B cell (primary cell): ENCODE measurements around the gene PON3. TPM values are rescaled to one million over a fixed set of nuclear protein-coding genes. Genes with fewer than 3 reads are reported as not detected.
A peak's percentile ranks its signal among the peaks of the same experiment; 100 is the strongest.

Source experiments
- ATAC-seq: fragments of 200-7000 bp; cut with Tn5 transposase; one replicate; pipeline ENCODE4 v1.10.0; 2021; ENCODE audit warnings: low read depth, mild to moderate bottlenecking, moderate number of reproducible peaks, moderate library complexity
- CTCF ChIA-PET: fragments of 350-600 bp; sonication (Branson Sonifier 250); formaldehyde crosslinking; loops from one replicate; lab custom pipeline; 2021; ENCODE audit warnings: antibody characterized with exemption, inconsistent platforms; lab: Charles Lee
- POLR2A ChIA-PET: fragments of 350-600 bp; sonication (Branson Sonifier 250); formaldehyde crosslinking; loops from one replicate; lab custom pipeline; 2021; ENCODE audit warnings: antibody characterized with exemption; lab: Charles Lee
- DNase-seq: peaks from one replicate; pipeline ENCODE4 v3.0.0; 2013
- H2AFZ ChIP-seq: 2 replicates; pipeline ENCODE4 v1.6.1; 2012; ENCODE audit warnings: mild to moderate bottlenecking, low read depth, low read length; ENCODE audit not compliant: insufficient read depth, poor library complexity, severe bottlenecking
- H3K27ac ChIP-seq, 2 donors: 1 replicate in 1 of 2; 2 replicates in 1 of 2; pipeline ENCODE4 v1.5.1; 2012 to 2013; ENCODE audit warnings: low read length in 2 of 2, mild to moderate bottlenecking in 2 of 2, moderate library complexity in 1 of 2
- H3K27me3 ChIP-seq, 4 experiments: fragments of 200-600 bp in 1 of 4; sonication (generic) in 1 of 4; replicated peaks in 1 of 4; 1 replicate in 2 of 4; 2 replicates in 2 of 4; pipeline versions ENCODE4 v1.6.1 to v1.7.0; 2013 to 2016; ENCODE audit warnings: low read length in 3 of 4, mild to moderate bottlenecking in 2 of 4, mixed read lengths in 1 of 4, moderate library complexity in 1 of 4; ENCODE audit not compliant: insufficient read depth in 4 of 4, control insufficient read depth in 3 of 4; ENCODE audit errors: control extremely low read depth in 1 of 4
- H3K36me3 ChIP-seq, 2 experiments: replicated peaks in 1 of 2; 1 replicate in 1 of 2; 2 replicates in 1 of 2; pipeline versions ENCODE4 v1.6.1 to v1.7.1; 2013; ENCODE audit warnings: low read length in 1 of 2; ENCODE audit not compliant: insufficient read depth in 2 of 2, control insufficient read depth in 1 of 2; ENCODE audit errors: control extremely low read depth in 1 of 2, extremely low read depth in 1 of 2
- H3K4me1 ChIP-seq, 2 donors: fragments of 200-600 bp in 1 of 2; sonication (generic) in 1 of 2; 1 replicate in 1 of 2; 2 replicates in 1 of 2; pipeline versions ENCODE4 v1.5.1 to v1.6.1; 2013 to 2017; ENCODE audit warnings: low read length in 2 of 2; ENCODE audit not compliant: control insufficient read depth in 2 of 2, insufficient read depth in 2 of 2
- H3K4me2 ChIP-seq: replicated peaks from 2 replicates; pipeline ENCODE3; 2012; ENCODE audit warnings: mild to moderate bottlenecking, low read depth, low read length; ENCODE audit not compliant: poor library complexity, severe bottlenecking
- H3K4me3 ChIP-seq, 5 experiments: fragments of 200-600 bp in 1 of 5; sonication (generic) in 1 of 5; 1 replicate in 3 of 5; 2 replicates in 2 of 5; pipeline versions ENCODE4 v1.5.1 to v1.7.0; 2011 to 2016; ENCODE audit warnings: low read length in 4 of 5, mild to moderate bottlenecking in 4 of 5, low read depth in 2 of 5, control low read depth in 1 of 5, moderate library complexity in 1 of 5; ENCODE audit not compliant: insufficient read depth in 1 of 5; ENCODE audit errors: control extremely low read depth in 1 of 5, extremely low read depth in 1 of 5
- H3K79me2 ChIP-seq: fragments of 200-600 bp; sonication (generic); one replicate; pipeline ENCODE4 v1.6.0; 2016; ENCODE audit warnings: low read length; ENCODE audit not compliant: control insufficient read depth, insufficient read depth
- H3K9ac ChIP-seq: fragments of 200-600 bp; sonication (generic); 2 replicates; pipeline ENCODE4 v1.6.1; 2017; ENCODE audit warnings: mild to moderate bottlenecking, low read length, moderate library complexity
- H3K9me3 ChIP-seq, 3 donors: one replicate each; pipeline versions ENCODE4 v1.6.1 to v1.7.1; 2013; ENCODE audit warnings: low read length in 2 of 3; ENCODE audit not compliant: control insufficient read depth in 2 of 3, insufficient read depth in 1 of 3; ENCODE audit errors: control extremely low read depth in 1 of 3
- H4K20me1 ChIP-seq: 2 replicates; pipeline ENCODE4 v1.6.0; 2012; ENCODE audit warnings: mild to moderate bottlenecking, low read length; ENCODE audit not compliant: insufficient read depth, control insufficient read depth, poor library complexity, severe bottlenecking
- H3K27ac Mint-ChIP-seq: one replicate; pipeline ENCODE4 v1.8.0; 2021; ENCODE audit warnings: mixed read lengths
- H3K27me3 Mint-ChIP-seq: one replicate; pipeline ENCODE4 v1.8.0; 2021; ENCODE audit warnings: mixed read lengths
- H3K4me1 Mint-ChIP-seq: one replicate; pipeline ENCODE4 v1.8.0; 2021; ENCODE audit warnings: mixed read lengths
- H3K4me3 Mint-ChIP-seq: one replicate; pipeline ENCODE4 v1.8.0; 2021; ENCODE audit warnings: mixed read lengths
- H3K9me3 Mint-ChIP-seq: one replicate; pipeline ENCODE4 v1.8.0; 2022; ENCODE audit warnings: mixed read lengths; ENCODE audit not compliant: insufficient read depth
- CTCF ChIP-seq: fragments of 200-600 bp; IDR thresholded peaks from one replicate; pipeline ENCODE4 v1.8.0; 2022; ENCODE audit warnings: antibody characterized with exemption, mild to moderate bottlenecking
- EZH2 ChIP-seq: IDR thresholded peaks from 2 replicates; pipeline ENCODE4 v1.6.1; 2012; ENCODE audit warnings: borderline replicate concordance, low read depth, mild to moderate bottlenecking, moderate library complexity, low read length; ENCODE audit not compliant: insufficient read depth, poor library complexity, severe bottlenecking
- WGBS: methylation state at CpG from one replicate; pipeline ENCODE4 v1.1.5; 2013; ENCODE audit warnings: missing lambda C conversion rate; ENCODE audit not compliant: insufficient coverage; 5-methylcytosine and 5-hydroxymethylcytosine counted together
- intact Hi-C: fragments of 100-400 bp; cut with micrococcal nuclease; formaldehyde crosslinking; loops from one replicate; pipeline ENCODE4 v1.10.0; 2022
- polyA minus RNA-seq: library from RNA; depleted of rRNA, polyadenylated mRNA; stranded (reverse); fragments of >200 nt; gene quantifications from 2 replicates; pipeline ENCODE4 v1.2.3, GENCODE V29; 2012
- polyA plus RNA-seq: library from polyadenylated mRNA; depleted of rRNA; stranded (reverse); fragments of >200 nt; gene quantifications from 2 replicates; pipeline ENCODE4 v1.2.3, GENCODE V29; 2012
- total RNA-seq, 2 donors: library from RNA; stranded (reverse); fragments of 120-200 nt in 1 of 2; gene quantifications; 1 replicate in 1 of 2; 2 replicates in 1 of 2; pipeline versions ENCODE4 v1.2.3 to v1.2.4, GENCODE V29; 2013 to 2022

The PON3 gene
- total RNA-seq (not detected in 2 replicates), polyA plus RNA-seq (not detected in 2 replicates), polyA minus RNA-seq (not detected in 2 replicates)
- 0.16 TPM for total RNA-seq (2013)

- POLR2A ChIA-PET, result no interaction called here
- H3K79me2 ChIP-seq, result no peaks in the 10 kb centered on the region
- peaks cover 6 to 8% of the 10 kb centered on the region in 2 donors for H3K4me1 ChIP-seq
- Mint-ChIP-seq H3K27ac (no peak within 1 kb of the TSS), H3K27me3 (peaks cover 42% of the 10 kb centered on the region), H3K9me3 (no peaks in the 10 kb centered on the region), H3K4me3 (peak within 1 kb of the TSS; percentile 75), H3K4me1 (no peaks in the 10 kb centered on the region)
- CTCF ChIA-PET, result interaction anchor here (1.0 to 2.2 kb wide), 2 partner anchors 80 to 83 kb away, joined by 3 to 17 read pairs; no protein-coding TSS in a partner anchor
- peak within 1 kb of the TSS; percentile 41 for H3K9ac ChIP-seq
- peak within 1 kb of the TSS; percentile 68 for H2AFZ ChIP-seq
- 11% methylated on average over 56 of the region's 68 CpGs for WGBS
- peak within 1 kb of the TSS; percentile 67 for H3K4me2 ChIP-seq
- H3K9me3 ChIP-seq, result no peaks in the 10 kb centered on the region
- H3K27me3 ChIP-seq, result peaks cover 0 to 21% (median 12%) of the 10 kb centered on the region in 4 experiments
- H3K27ac ChIP-seq, result no peak within 1 kb of the TSS
- no peaks in the 10 kb centered on the region for H4K20me1 ChIP-seq
- intact Hi-C loops, result no loop called here
- ATAC-seq (peak; percentile 54), DNase-seq (peak; percentile 44)
- no peaks in the 10 kb centered on the region for H3K36me3 ChIP-seq
- peak within 1 kb of the TSS in 4 of 5 experiments; percentile 21 to 51 (median 46) for H3K4me3 ChIP-seq
- TF ChIP-seq EZH2 (no peak), CTCF (peak; percentile 29)
These were observed at the start of gene PON3 for GRCh38 chr7:95396136-95397032. Gene PON3, minus strand, starts transcription at chr7:95396375. Its CDS starts 25 bp downstream, at chr7:95396350.

GRCh38 chr7:95444796-95445195 lies 48.6 kb upstream of the PON3 start:
- Mint-ChIP-seq H3K4me1 (no peaks in the 10 kb centered on the region), H3K9me3 (no peaks in the 10 kb centered on the region), H3K27me3 (peaks cover 11% of the 10 kb centered on the region), H3K27ac (no peak overlapping the region), H3K4me3 (no peak overlapping the region)
- no peak overlapping the region for H2AFZ ChIP-seq
- POLR2A ChIA-PET, result no interaction called here
- ATAC-seq, result no peak
- DNase-seq, result no peak
- H3K36me3 ChIP-seq, result no peaks in the 10 kb centered on the region
- H3K79me2 ChIP-seq, result no peaks in the 10 kb centered on the region
- intact Hi-C loops, result no loop called here
- no peak overlapping the region for H3K27ac ChIP-seq
- H4K20me1 ChIP-seq, result no peaks in the 10 kb centered on the region
- no CpG with 5 or more reads among the region's 2 CpGs for WGBS
- no peak overlapping the region for H3K4me2 ChIP-seq
- no peak overlapping the region for H3K9ac ChIP-seq
- no peaks in the 10 kb centered on the region for H3K9me3 ChIP-seq
- TF ChIP-seq EZH2 (no peak), CTCF (no peak)
- H3K27me3 ChIP-seq, result no peaks in the 10 kb centered on the region
- no peaks in the 10 kb centered on the region for H3K4me1 ChIP-seq
- H3K4me3 ChIP-seq, result no peak overlapping the region
- CTCF ChIA-PET, result interaction anchor here (1.0 to 1.7 kb wide), 2 partner anchors 8 to 35 kb away, joined by 3 read pairs; no protein-coding TSS in a partner anchor
